Nasal cavity respiratory epithelium epithelial cell of viscerocranial mucosa (primary cell): ENCODE data around the gene SUSD2. TPM values are rescaled to one million over a fixed set of nuclear protein-coding genes. Genes with fewer than 3 reads are reported as not detected.

Experiments
- total RNA-seq: library from RNA; depleted of rRNA; stranded (reverse); fragments of >200 nt; gene quantifications from 2 replicates; pipeline ENCODE4 v1.2.3, GENCODE V29; 2014

SUSD2 gene, protein sequence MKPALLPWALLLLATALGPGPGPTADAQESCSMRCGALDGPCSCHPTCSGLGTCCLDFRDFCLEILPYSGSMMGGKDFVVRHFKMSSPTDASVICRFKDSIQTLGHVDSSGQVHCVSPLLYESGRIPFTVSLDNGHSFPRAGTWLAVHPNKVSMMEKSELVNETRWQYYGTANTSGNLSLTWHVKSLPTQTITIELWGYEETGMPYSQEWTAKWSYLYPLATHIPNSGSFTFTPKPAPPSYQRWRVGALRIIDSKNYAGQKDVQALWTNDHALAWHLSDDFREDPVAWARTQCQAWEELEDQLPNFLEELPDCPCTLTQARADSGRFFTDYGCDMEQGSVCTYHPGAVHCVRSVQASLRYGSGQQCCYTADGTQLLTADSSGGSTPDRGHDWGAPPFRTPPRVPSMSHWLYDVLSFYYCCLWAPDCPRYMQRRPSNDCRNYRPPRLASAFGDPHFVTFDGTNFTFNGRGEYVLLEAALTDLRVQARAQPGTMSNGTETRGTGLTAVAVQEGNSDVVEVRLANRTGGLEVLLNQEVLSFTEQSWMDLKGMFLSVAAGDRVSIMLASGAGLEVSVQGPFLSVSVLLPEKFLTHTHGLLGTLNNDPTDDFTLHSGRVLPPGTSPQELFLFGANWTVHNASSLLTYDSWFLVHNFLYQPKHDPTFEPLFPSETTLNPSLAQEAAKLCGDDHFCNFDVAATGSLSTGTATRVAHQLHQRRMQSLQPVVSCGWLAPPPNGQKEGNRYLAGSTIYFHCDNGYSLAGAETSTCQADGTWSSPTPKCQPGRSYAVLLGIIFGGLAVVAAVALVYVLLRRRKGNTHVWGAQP
- total RNA-seq = under 0.01 and 0.36 TPM in 2 replicates

DNA sequence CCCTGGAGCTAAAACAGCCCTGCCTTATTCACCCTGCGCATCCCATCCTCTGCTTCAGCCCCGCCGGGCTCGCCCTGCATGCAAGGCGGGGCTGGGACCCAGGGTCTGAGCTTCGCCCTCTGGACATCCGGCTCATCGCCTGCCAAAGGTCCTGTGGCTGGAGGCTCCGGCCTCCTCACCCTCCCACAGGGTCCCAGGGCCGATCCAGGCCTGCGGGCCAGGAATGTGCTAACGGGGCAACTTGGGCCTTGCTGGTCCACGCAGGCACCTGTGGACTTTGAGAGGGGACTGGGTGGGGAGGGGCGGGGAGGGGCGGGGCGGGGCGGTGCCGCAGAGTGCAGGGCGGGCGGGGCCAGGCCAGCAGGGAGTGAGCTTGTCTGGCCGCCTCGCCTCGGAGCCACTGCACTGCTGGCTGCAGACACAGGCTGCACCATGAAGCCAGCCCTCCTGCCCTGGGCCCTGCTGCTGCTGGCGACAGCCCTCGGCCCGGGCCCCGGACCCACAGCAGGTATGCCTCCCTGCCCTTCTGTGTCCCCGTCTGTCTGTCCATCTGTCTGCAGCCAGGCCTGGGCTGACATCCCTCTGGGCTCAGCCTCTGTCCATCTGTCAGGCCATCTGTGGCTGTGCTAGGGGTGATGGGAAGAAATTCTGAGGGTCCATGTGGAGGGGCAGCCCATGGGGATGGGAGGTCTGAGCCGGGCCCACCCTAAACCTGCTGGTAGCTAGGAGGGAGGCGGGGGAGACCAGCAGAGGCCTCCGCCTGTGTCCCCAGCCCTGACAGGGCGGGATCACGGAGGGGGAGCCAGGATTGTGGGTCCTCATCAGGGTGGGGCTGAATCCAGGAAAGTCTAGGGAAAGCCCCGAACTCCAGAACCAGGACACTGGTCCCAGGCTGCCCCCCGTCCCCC is at the start of gene SUSD2:
Gene SUSD2, plus strand, starts transcription at position 400 of the 908 bp plus-strand sequence. Its CDS starts 33 bp downstream, at position 433.

Other genes starting within 250 kb of the SUSD2 start
- gene GSTT2B, start 220.3 kb upstream of the SUSD2 start, total RNA-seq = 0.21 and 0.34 TPM in 2 replicates
- 0.28 and 1.7 TPM in 2 replicates for gene DDTL, start 214.6 kb upstream of the SUSD2 start, total RNA-seq
- gene DDT, start 207.0 kb upstream of the SUSD2 start, total RNA-seq = 53.7 and 68.4 TPM in 2 replicates
- not detected in 2 replicates for gene GSTT2, start 201.4 kb upstream of the SUSD2 start, total RNA-seq
- not detected in 2 replicates for gene GSTT4, start 176.0 kb upstream of the SUSD2 start, total RNA-seq
- gene CABIN1, start 170.2 kb upstream of the SUSD2 start, total RNA-seq = 21.2 and 54.3 TPM in 2 replicates
- under 0.01 TPM in 1 of 2 replicates, not detected in the other for gene GGT5, start 63.6 kb downstream of the SUSD2 start, total RNA-seq
- gene SPECC1L, start 89.3 kb downstream of the SUSD2 start, total RNA-seq = 39.3 and 55.7 TPM in 2 replicates
- gene ADORA2A, start 246.1 kb downstream of the SUSD2 start, total RNA-seq = 0.34 and 0.64 TPM in 2 replicates